ENCODE data around the gene CKLF. TPM values are rescaled to one million over a fixed set of nuclear protein-coding genes. Genes with fewer than 3 reads are reported as not detected.

Gene CKLF
- total RNA-seq, 6 donors from 2014 or later: 18.2 to 71.7 (median 47.4) TPM

- Histone ChIP-seq H3K4me1 (peaks cover 74 to 77% (median 76%) of the 10 kb centered on the region in 4 donors), H3K27ac (peak overlapping the region; percentile 94 to 98 (median 96)), H3K9me3 (no peaks in the 10 kb centered on the region), H3K27me3 (no peaks in the 10 kb centered on the region), H3K4me3 (no peak overlapping the region), H3K36me3 (peaks cover 0 to 24% (median 12%) of the 10 kb centered on the region in 4 donors)
- ATAC-seq (ENCODE audit: low FRiP score in 2 of 2) (no peak), DNase-seq (no peak)
- 83% methylated on average over 10 to 11 of the region's 11 CpGs for WGBS, 2 donors
- TF ChIP-seq POLR2A (IDR thresholded peaks at IDR 0.05) (no peak), EP300 (IDR thresholded peaks at IDR 0.05) (no peak), POLR2AphosphoS5 (IDR thresholded peaks at IDR 0.05) (no peak)
- TF ChIP-seq, protein P1, sequence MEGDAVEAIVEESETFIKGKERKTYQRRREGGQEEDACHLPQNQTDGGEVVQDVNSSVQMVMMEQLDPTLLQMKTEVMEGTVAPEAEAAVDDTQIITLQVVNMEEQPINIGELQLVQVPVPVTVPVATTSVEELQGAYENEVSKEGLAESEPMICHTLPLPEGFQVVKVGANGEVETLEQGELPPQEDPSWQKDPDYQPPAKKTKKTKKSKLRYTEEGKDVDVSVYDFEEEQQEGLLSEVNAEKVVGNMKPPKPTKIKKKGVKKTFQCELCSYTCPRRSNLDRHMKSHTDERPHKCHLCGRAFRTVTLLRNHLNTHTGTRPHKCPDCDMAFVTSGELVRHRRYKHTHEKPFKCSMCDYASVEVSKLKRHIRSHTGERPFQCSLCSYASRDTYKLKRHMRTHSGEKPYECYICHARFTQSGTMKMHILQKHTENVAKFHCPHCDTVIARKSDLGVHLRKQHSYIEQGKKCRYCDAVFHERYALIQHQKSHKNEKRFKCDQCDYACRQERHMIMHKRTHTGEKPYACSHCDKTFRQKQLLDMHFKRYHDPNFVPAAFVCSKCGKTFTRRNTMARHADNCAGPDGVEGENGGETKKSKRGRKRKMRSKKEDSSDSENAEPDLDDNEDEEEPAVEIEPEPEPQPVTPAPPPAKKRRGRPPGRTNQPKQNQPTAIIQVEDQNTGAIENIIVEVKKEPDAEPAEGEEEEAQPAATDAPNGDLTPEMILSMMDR (IDR thresholded peaks at IDR 0.05): no peak
Measured at GRCh38 chr16:66522816-66523590, 29.4 kb upstream of the CKLF start.

- H3K27me3 ChIP-seq: no peaks in the 10 kb centered on the region
- DNase-seq: no peak
- no peak overlapping the region for H3K4me3 ChIP-seq
- H3K36me3 ChIP-seq: peaks cover 0 to 34% (median 19%) of the 10 kb centered on the region in 4 donors
- WGBS, 2 donors: 49 to 64% methylated on average over 9 of the region's 9 CpGs
- TF ChIP-seq POLR2A (IDR thresholded peaks at IDR 0.05) (no peak), POLR2AphosphoS5 (IDR thresholded peaks at IDR 0.05) (peak in 1 of 2 donors; percentile 32)
- no peaks in the 10 kb centered on the region for H3K9me3 ChIP-seq
- no peak for ATAC-seq (ENCODE audit: low FRiP score in 2 of 2)
- peaks cover 65 to 68% (median 67%) of the 10 kb centered on the region in 4 donors for H3K4me1 ChIP-seq
- peak overlapping the region; percentile 94 to 98 (median 96) for H3K27ac ChIP-seq
Measured at GRCh38 chr16:66523861-66524354, 28.5 kb upstream of the CKLF start.

DNA sequence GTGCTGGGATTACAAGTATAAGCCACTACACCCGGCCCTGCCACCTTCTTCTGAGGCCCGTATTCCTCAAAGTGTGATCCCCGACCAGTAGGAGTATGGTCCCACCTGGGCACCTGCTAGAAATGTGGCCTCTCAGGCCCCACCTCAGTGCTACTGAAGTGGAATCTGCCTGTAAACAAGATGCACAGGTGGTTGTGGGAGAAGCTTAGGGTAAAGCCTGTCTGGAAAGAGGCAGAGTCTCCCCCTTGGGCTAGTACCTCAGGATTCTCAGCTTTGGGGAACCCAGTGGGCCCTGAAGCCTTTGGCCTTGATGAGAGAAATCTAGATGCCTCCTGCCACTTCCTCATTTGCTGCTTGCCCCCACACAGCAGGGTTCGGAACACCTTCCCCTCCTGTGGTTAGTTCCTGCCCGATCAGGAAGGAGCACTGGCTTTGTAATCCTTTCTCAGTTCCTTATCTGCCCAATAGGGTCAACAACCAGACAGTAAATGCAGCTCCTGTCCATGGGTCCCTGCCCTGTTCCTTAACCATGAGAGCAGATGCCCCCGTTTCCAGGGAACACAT lies 27.7 kb upstream of the CKLF start:
- H3K27me3 ChIP-seq: no peaks in the 10 kb centered on the region
- DNase-seq (peak in 1 of 2 donors; percentile 84), ATAC-seq (ENCODE audit: low FRiP score in 2 of 2) (peak; percentile 69 to 71)
- TF ChIP-seq, protein P1 (IDR thresholded peaks at IDR 0.05): peak in 5 of 6 experiments; percentile 10 to 52 (median 35)
- TF ChIP-seq POLR2AphosphoS5 (IDR thresholded peaks at IDR 0.05) (peak; percentile 65 to 71), EP300 (IDR thresholded peaks at IDR 0.05) (no peak), POLR2A (IDR thresholded peaks at IDR 0.05) (peak in 1 of 4 donors; percentile 37)
- H3K36me3 ChIP-seq: peaks cover 0 to 41% (median 25%) of the 10 kb centered on the region in 4 donors
- peaks cover 57 to 60% (median 59%) of the 10 kb centered on the region in 4 donors for H3K4me1 ChIP-seq
- no peaks in the 10 kb centered on the region for H3K9me3 ChIP-seq
- WGBS, 2 donors: 44 to 53% methylated on average over 6 of the region's 6 CpGs
- H3K27ac ChIP-seq: peak overlapping the region; percentile 94 to 98 (median 96)
- H3K4me3 ChIP-seq: no peak overlapping the region

DNA sequence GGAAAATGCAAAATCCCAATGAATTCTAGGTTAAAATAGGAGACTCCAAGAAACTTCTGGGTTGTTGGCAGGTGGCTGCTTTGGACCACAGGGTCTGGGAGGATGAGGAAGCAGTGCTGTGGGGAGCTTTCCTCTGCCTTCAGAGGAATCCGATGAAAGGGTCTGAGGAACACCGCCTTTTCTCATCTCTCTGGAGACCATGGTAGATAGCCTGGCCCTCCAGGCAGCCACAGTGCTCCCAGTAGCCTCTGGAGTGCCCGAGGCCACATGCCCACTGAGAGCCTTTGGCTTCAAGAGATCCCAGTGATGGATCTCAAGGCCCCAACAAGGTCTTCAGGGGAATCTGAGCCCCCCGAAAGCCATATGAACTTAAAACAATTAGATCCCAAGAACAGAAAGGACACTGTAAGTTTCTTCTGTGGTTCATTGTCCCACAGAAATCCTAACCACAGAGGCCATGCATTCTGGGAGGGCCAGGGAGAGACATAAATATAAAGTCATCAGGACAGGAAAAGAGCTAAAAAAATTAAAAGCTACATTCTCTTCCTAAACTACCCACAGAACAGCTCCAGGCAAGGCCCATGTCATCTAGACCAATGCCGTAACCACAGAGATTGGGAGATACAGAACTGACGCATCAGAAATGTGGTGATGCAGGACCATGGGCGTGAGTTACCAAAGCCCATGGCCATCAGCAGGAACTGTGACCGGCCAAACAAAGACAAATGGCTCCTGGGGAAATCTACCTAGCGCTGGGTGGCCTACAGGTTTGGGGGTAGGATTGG lies 26.8 kb upstream of the CKLF start:
- peak in 1 of 2 donors; percentile 28 for ATAC-seq (ENCODE audit: low FRiP score in 2 of 2)
- peak overlapping the region; percentile 94 to 98 (median 96) for H3K27ac ChIP-seq
- TF ChIP-seq POLR2AphosphoS5 (IDR thresholded peaks at IDR 0.05) (peak in 1 of 2 donors; percentile 33), POLR2A (IDR thresholded peaks at IDR 0.05) (peak in 1 of 4 donors; percentile 7)
- TF ChIP-seq, protein P1 (IDR thresholded peaks at IDR 0.05): no peak
- H3K4me3 ChIP-seq: no peak overlapping the region
- DNase-seq: no peak
- peaks cover 0 to 50% (median 32%) of the 10 kb centered on the region in 4 donors for H3K36me3 ChIP-seq
- H3K27me3 ChIP-seq: no peaks in the 10 kb centered on the region
- no peaks in the 10 kb centered on the region for H3K9me3 ChIP-seq
- peaks cover 48 to 51% (median 50%) of the 10 kb centered on the region in 4 donors for H3K4me1 ChIP-seq
- WGBS, 2 donors: 81 to 88% methylated on average over 8 to 9 of the region's 9 CpGs
